MM.1S (cell line): ENCODE results near the gene CD320.

Experiments used
- DNase-seq: peaks from one replicate; pipeline ENCODE4 v3.0.0-alpha.2; 2015
- H2AFZ ChIP-seq: fragments of 300-600 bp; sonication (generic); 2 replicates; pipeline ENCODE4 v1.6.0; 2016; ENCODE audit warnings: antibody characterized with exemption, low read length
- H3F3A ChIP-seq: fragments of 300-600 bp; sonication (generic); 2 replicates; pipeline ENCODE4 v1.6.1; 2016; ENCODE audit warnings: mild to moderate bottlenecking, antibody characterized with exemption, low read length, moderate library complexity, mixed read lengths; ENCODE audit not compliant: insufficient read depth
- H3K27ac ChIP-seq: fragments of 300-600 bp; sonication (generic); 2 replicates; pipeline ENCODE4 v1.5.1; 2016; ENCODE audit warnings: mild to moderate bottlenecking, low read length
- H3K27me3 ChIP-seq: fragments of 300-600 bp; sonication (generic); replicated peaks from 2 replicates; pipeline ENCODE4 v1.6.0; 2016; ENCODE audit warnings: low read length; ENCODE audit not compliant: insufficient read depth
- H3K36me3 ChIP-seq: fragments of 300-600 bp; sonication (generic); replicated peaks from 2 replicates; pipeline ENCODE4 v1.6.1; 2016; ENCODE audit warnings: mild to moderate bottlenecking, low read length, mixed read lengths; ENCODE audit not compliant: insufficient read depth
- H3K4me1 ChIP-seq: fragments of 300-600 bp; sonication (generic); 2 replicates; pipeline ENCODE4 v1.6.1; 2016; ENCODE audit warnings: low read length, mixed read lengths
- H3K4me2 ChIP-seq: fragments of 300-600 bp; sonication (generic); 2 replicates; pipeline ENCODE4 v1.6.0; 2016; ENCODE audit warnings: low read depth, low read length
- H3K4me3 ChIP-seq: fragments of 300-600 bp; sonication (generic); 2 replicates; pipeline ENCODE4 v1.5.1; 2016; ENCODE audit warnings: low read length, mixed read lengths
- H3K79me2 ChIP-seq: fragments of 300-600 bp; sonication (generic); 2 replicates; pipeline ENCODE4 v1.6.1; 2016; ENCODE audit warnings: mixed run types, low read length, mixed read lengths
- H3K9ac ChIP-seq: fragments of 300-600 bp; sonication (generic); 2 replicates; pipeline ENCODE4 v1.6.1; 2016; ENCODE audit warnings: low read length, mixed read lengths
- H3K9me2 ChIP-seq: fragments of 300-600 bp; sonication (generic); replicated peaks from 2 replicates; pipeline ENCODE4 v1.6.1; 2016; ENCODE audit warnings: mild to moderate bottlenecking, low read length, mixed read lengths; ENCODE audit not compliant: insufficient read depth
- H3K9me3 ChIP-seq: fragments of 300-600 bp; sonication (generic); replicated peaks from 2 replicates; pipeline ENCODE4 v1.6.1; 2016; ENCODE audit warnings: mild to moderate bottlenecking, low read length, mixed read lengths; ENCODE audit not compliant: insufficient read depth
- H4K20me1 ChIP-seq: fragments of 300-600 bp; sonication (generic); 2 replicates; pipeline ENCODE4 v1.6.1; 2016; ENCODE audit warnings: mild to moderate bottlenecking, low read length, moderate library complexity, mixed read lengths; ENCODE audit not compliant: insufficient read depth
- EZH2 ChIP-seq: fragments of 300-600 bp; sonication (generic); optimal IDR thresholded peaks from 2 replicates; pipeline ENCODE3; 2017; ENCODE audit warnings: low read depth, mild to moderate bottlenecking, antibody characterized with exemption, low read length, mixed read lengths
- EZH2phosphoT487 ChIP-seq: fragments of 300-600 bp; sonication (generic); IDR thresholded peaks from 2 replicates; pipeline ENCODE4 v1.6.1; 2018; ENCODE audit warnings: antibody characterized with exemption, low read length
- TF ChIP-seq, protein P1 (sequence below): fragments of 300-600 bp; sonication (generic); IDR thresholded peaks from 2 replicates; pipeline ENCODE4 v1.5.1; 2016; ENCODE audit warnings: antibody characterized with exemption, low read length, mixed read lengths

CD320 gene

DNA sequence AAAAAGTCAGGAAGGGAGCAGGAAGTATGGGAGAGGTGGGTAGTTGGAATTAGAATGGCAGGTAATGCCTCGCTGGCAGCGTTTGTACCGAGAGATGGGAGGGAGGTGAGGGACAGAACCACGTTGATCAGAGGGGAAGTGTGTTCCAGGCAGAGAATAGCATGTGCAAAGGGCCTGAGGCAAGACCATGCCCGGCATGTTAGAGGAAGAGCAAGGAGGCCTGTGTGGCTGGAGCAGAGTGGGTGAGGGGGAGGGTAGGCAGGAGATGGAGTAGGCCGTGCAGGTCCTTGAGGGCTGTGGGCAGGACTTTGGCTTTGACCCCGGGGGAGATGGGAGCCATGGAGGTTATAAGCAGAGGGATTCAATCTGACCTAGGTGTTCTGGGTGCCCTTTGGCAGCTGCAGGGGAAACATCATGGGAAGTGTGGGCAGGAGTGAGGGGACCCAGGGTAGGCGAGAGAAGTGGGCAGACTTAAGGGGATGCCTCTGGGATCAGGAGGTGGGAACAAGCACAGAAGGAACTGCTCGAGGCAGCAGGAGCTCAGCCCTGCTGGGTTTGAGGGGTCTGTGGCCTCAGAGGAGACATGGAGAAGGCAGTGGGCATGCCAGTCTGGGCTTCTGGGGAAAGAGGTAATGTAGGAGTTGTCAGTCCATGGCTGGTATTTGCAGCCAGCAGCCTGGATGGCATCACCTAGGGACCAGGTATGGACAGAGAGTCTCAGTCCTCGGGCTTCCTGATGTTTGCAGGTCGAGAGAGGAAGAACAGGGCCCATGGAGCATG is 48.8 kb downstream of the CD320 start:
- Histone ChIP-seq H3K27ac (no peak overlapping the region), H3K79me2 (no peaks in the 10 kb centered on the region), H4K20me1 (no peaks in the 10 kb centered on the region), H3K9me3 (no peaks in the 10 kb centered on the region), H3F3A (no peaks in the 10 kb centered on the region), H2AFZ (no peak overlapping the region), H3K4me2 (no peak overlapping the region), H3K9ac (no peak overlapping the region), H3K4me1 (peaks cover 7% of the 10 kb centered on the region), H3K4me3 (no peak overlapping the region), H3K9me2 (no peaks in the 10 kb centered on the region), H3K36me3 (no peaks in the 10 kb centered on the region), H3K27me3 (peaks cover 13% of the 10 kb centered on the region)
- DNase-seq = no peak
- TF ChIP-seq EZH2 (no peak), EZH2phosphoT487 (no peak)
- TF ChIP-seq, protein P1, sequence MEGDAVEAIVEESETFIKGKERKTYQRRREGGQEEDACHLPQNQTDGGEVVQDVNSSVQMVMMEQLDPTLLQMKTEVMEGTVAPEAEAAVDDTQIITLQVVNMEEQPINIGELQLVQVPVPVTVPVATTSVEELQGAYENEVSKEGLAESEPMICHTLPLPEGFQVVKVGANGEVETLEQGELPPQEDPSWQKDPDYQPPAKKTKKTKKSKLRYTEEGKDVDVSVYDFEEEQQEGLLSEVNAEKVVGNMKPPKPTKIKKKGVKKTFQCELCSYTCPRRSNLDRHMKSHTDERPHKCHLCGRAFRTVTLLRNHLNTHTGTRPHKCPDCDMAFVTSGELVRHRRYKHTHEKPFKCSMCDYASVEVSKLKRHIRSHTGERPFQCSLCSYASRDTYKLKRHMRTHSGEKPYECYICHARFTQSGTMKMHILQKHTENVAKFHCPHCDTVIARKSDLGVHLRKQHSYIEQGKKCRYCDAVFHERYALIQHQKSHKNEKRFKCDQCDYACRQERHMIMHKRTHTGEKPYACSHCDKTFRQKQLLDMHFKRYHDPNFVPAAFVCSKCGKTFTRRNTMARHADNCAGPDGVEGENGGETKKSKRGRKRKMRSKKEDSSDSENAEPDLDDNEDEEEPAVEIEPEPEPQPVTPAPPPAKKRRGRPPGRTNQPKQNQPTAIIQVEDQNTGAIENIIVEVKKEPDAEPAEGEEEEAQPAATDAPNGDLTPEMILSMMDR = no peak

GRCh38 chr19:8257052-8257443 is 51.1 kb downstream of the CD320 start:
- H3K79me2 ChIP-seq = no peaks in the 10 kb centered on the region
- no peak overlapping the region for H2AFZ ChIP-seq
- no peak overlapping the region for H3K27ac ChIP-seq
- H3K27me3 ChIP-seq = peaks cover 13% of the 10 kb centered on the region
- no peak overlapping the region for H3K4me2 ChIP-seq
- no peak for DNase-seq
- TF ChIP-seq EZH2phosphoT487 (no peak), EZH2 (no peak)
- TF ChIP-seq, protein P1 = no peak
- H3K4me1 ChIP-seq = peaks cover 7% of the 10 kb centered on the region
- H3K36me3 ChIP-seq = no peaks in the 10 kb centered on the region
- H3K9me3 ChIP-seq = no peaks in the 10 kb centered on the region
- H4K20me1 ChIP-seq = no peaks in the 10 kb centered on the region
- H3K9me2 ChIP-seq = no peaks in the 10 kb centered on the region
- H3K9ac ChIP-seq = no peak overlapping the region
- no peaks in the 10 kb centered on the region for H3F3A ChIP-seq
- no peak overlapping the region for H3K4me3 ChIP-seq

- Histone ChIP-seq H3K27me3 (peaks cover 13% of the 10 kb centered on the region), H3K79me2 (no peaks in the 10 kb centered on the region), H3K4me2 (peak overlapping the region; percentile 24; the same call in 1 of the 2 replicates), H3K9me3 (no peaks in the 10 kb centered on the region), H3K4me1 (peaks cover 7% of the 10 kb centered on the region), H3K36me3 (no peaks in the 10 kb centered on the region), H2AFZ (no peak overlapping the region), H3K4me3 (no peak overlapping the region), H3K9me2 (no peaks in the 10 kb centered on the region), H4K20me1 (no peaks in the 10 kb centered on the region), H3K9ac (no peak overlapping the region), H3K27ac (no peak overlapping the region), H3F3A (no peaks in the 10 kb centered on the region)
- no peak for DNase-seq
- TF ChIP-seq EZH2 (no peak), EZH2phosphoT487 (no peak)
- TF ChIP-seq, protein P1 = no peak
Measured at GRCh38 chr19:8256276-8257051, 51.7 kb downstream of the CD320 start.
